Left ventricle myocardium inferior (tissue), 1 donor: ENCODE results near the gene WFIKKN1. TPM values are rescaled to one million over a fixed set of nuclear protein-coding genes. Genes with fewer than 3 reads are reported as not detected.

Source experiments
- DNase-seq: peaks from one replicate; pipeline ENCODE4 v3.0.0-alpha.2; 2020
- H3K27ac ChIP-seq: fragments of 200-600 bp; replicated peaks from 2 replicates; pipeline ENCODE4 v1.8.0; 2021
- H3K27me3 ChIP-seq: fragments of 200-600 bp; 2 replicates; pipeline ENCODE4 v1.8.0; 2021; ENCODE audit warnings: low read depth
- H3K36me3 ChIP-seq: fragments of 200-600 bp; 2 replicates; pipeline ENCODE4 v1.8.0; 2021
- H3K4me1 ChIP-seq: fragments of 200-600 bp; 2 replicates; pipeline ENCODE4 v1.8.0; 2021
- H3K4me3 ChIP-seq: fragments of 200-600 bp; 2 replicates; pipeline ENCODE4 v1.8.0; 2021; ENCODE audit warnings: mild to moderate bottlenecking, moderate library complexity
- H3K9me3 ChIP-seq: fragments of 200-600 bp; replicated peaks from 2 replicates; pipeline ENCODE4 v1.8.0; 2021
- CTCF ChIP-seq: fragments of 200-600 bp; IDR thresholded peaks from 2 replicates; pipeline ENCODE4 v1.8.0; 2021; ENCODE audit warnings: antibody characterized with exemption, mild to moderate bottlenecking, borderline replicate concordance
- intact Hi-C: fragments of 100-400 bp; cut with micrococcal nuclease; formaldehyde crosslinking; loops from one replicate; pipeline ENCODE4 v1.11.0; 2022
- total RNA-seq: library from RNA; stranded (reverse); fragmentation: NEBNext Ultra II Directional; extraction: Animal tissue kit (Norgen Biotek cat#: 25700); gene quantifications from one replicate; pipeline ENCODE4 v1.2.1, GENCODE V29; 2021
- donor health status: DM: no; HTN: yes; CAD: no; lungs with severe emphysema.

The WFIKKN1 gene
- total RNA-seq, 1 donor from 2014 or later, result 0.14 TPM

- Histone ChIP-seq H3K27ac (no peak overlapping the region), H3K4me1 (peaks cover 48% of the 10 kb centered on the region), H3K27me3 (no peaks in the 10 kb centered on the region), H3K36me3 (no peaks in the 10 kb centered on the region), H3K4me3 (no peak overlapping the region), H3K9me3 (no peaks in the 10 kb centered on the region)
- DNase-seq, result no peak
- TF ChIP-seq CTCF, result no peak
- intact Hi-C loops, result no loop called here
Observed at GRCh38 chr16:585351-585750, 45.4 kb upstream of the WFIKKN1 start.

DNA sequence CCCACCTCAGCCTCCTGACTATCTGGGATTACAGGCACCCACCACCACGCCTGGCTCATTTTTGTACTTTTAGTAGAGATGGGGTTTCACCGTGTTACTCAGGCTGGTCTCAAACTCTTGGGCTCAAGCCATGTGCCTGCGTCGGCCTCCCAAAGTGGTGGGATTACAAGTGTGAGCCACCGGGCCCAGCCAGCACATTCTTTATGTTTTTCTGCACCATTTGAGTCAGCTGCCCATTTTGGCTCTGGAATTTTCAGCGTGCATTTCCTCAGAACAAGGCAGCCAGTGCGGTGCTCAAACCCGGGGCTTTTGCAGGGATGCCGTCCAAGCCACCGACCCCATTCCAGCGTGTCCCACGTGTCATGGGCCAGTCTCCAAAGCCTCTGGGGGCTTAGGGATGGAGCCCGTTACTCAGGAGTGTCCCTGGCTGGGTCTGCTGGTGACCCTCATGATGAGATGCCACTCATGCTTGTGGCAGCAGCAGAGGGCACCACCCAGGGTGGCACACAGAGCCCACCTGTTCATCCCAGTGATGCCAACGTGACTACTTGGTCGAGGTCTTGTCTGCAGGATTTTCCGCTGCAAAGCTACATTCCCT, 44.6 kb upstream of the WFIKKN1 start:
- H3K4me1 ChIP-seq, result peaks cover 56% of the 10 kb centered on the region
- no peaks in the 10 kb centered on the region for H3K36me3 ChIP-seq
- H3K27me3 ChIP-seq, result no peaks in the 10 kb centered on the region
- DNase-seq, result no peak
- no peak overlapping the region for H3K27ac ChIP-seq
- TF ChIP-seq CTCF, result no peak
- intact Hi-C loops, result no loop called here
- no peaks in the 10 kb centered on the region for H3K9me3 ChIP-seq
- H3K4me3 ChIP-seq, result no peak overlapping the region

DNA sequence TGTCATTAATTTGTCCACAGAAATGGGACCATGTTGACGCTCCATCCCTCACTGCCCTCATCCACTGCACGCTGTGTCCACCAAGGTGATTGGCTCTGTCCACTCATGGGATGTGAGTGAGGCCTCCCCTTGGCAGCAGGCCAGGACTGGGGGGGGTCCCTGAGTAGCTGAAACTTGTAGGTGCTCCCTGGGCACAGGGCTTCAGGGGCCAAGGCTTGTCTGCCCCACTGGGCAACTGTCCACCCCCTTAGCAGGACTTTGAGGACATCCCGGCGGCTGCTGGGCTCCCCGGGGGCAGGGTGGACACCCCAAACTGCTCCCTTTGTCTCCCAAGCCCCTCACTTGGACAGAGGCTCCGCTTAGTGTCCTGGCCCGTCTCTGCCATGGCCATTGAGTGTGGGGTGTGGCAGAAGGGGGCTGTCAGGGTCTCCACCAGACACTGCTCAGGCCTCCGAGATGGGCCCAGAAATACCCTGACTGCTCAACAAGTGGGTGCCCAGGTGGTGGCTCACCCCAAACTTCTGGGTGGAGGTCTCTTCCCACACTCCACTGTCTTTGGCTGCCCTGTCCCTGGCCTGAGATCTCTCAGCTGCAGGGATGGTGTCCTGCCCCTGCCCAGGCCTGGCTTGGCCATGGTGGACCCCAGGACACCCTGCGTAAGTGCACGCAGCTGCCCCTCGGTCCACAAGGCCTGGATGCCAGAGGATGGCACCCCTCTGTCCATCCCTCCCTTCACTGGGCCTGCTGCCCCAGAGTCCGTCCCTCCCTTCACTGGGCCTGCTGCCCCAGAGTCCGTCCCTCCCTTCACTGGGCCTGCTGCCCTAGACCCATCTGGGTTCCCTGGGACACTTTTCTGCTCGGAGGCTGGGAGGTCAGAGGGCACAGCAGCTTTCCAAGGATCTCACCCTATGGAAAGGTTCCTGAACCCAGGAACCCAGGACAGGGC, 43.9 kb upstream of the WFIKKN1 start:
- H3K27ac ChIP-seq, result peak overlapping the region; percentile 100
- intact Hi-C loops, result no loop called here
- no peaks in the 10 kb centered on the region for H3K9me3 ChIP-seq
- H3K4me3 ChIP-seq, result peak overlapping the region; percentile 80
- no peak for TF ChIP-seq CTCF
- no peak for DNase-seq
- peaks cover 63% of the 10 kb centered on the region for H3K4me1 ChIP-seq
- no peaks in the 10 kb centered on the region for H3K36me3 ChIP-seq
- no peaks in the 10 kb centered on the region for H3K27me3 ChIP-seq

- H3K9me3 ChIP-seq, result no peaks in the 10 kb centered on the region
- no peaks in the 10 kb centered on the region for H3K27me3 ChIP-seq
- no peak for DNase-seq
- H3K27ac ChIP-seq, result peak overlapping the region; percentile 100
- H3K36me3 ChIP-seq, result no peaks in the 10 kb centered on the region
- H3K4me1 ChIP-seq, result peaks cover 77% of the 10 kb centered on the region
- intact Hi-C loops, result no loop called here
- no peak for TF ChIP-seq CTCF
- H3K4me3 ChIP-seq, result peak overlapping the region; percentile 80
Observed at GRCh38 chr16:588639-588888, 42.2 kb upstream of the WFIKKN1 start.

DNA sequence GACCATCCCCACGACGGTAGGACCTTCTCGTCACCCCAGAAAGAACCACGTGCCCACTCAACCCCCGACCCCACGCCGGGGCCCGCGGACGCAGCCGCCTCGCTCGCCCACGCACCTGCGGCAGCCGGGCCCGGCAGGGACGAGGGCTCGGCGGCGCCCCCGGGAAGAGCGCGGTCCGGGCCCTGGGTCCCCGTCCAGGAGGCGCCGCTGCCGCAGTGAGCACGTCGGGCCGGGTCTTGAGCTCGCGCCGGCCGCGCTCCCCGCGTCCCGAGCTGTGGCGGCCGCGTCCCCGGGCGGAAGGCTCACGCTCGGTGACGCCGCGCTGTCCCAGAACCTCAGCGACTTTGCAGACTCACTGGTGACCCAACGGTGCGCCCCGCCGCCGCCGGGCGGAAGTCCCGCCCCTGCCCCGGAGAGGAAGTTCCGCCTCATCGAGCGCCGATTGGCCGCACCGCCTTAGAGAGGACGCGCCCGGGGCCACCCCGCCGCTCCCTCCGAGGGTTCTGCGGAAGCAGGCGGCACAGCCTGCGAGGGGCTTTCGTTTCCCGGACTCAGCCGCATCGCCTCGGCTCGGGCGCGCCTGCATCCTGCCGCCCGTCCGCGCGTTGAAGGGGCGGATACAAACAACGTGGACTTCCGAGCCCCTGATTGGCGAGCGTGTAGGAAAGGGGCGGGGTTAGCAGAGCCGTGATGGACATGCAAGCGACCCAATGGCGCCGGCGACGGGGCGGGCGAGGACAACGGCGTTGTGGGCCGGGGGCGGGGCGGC, 41.7 kb upstream of the WFIKKN1 start:
- no peaks in the 10 kb centered on the region for H3K9me3 ChIP-seq
- intact Hi-C loops, result no loop called here
- no peaks in the 10 kb centered on the region for H3K36me3 ChIP-seq
- peak overlapping the region; percentile 100 for H3K27ac ChIP-seq
- H3K4me3 ChIP-seq, result peak overlapping the region; percentile 80
- DNase-seq, result peak; percentile 97
- H3K4me1 ChIP-seq, result peaks cover 77% of the 10 kb centered on the region
- no peak for TF ChIP-seq CTCF
- H3K27me3 ChIP-seq, result no peaks in the 10 kb centered on the region
